DLD1 (cell line): ENCODE data around the gene NRXN3.

ENCODE experiments used
- in situ Hi-C: cut with HindIII; loops from 2 replicates; pipeline ENCODE4 v1.10.0; 2017; ENCODE audit warnings: low sequenced_read_pairs

NRXN3 gene

GRCh38 chr14:78767436-78767835 is 597.3 kb downstream of the NRXN3 start:
- in situ Hi-C loops, result no loop called here

DNA sequence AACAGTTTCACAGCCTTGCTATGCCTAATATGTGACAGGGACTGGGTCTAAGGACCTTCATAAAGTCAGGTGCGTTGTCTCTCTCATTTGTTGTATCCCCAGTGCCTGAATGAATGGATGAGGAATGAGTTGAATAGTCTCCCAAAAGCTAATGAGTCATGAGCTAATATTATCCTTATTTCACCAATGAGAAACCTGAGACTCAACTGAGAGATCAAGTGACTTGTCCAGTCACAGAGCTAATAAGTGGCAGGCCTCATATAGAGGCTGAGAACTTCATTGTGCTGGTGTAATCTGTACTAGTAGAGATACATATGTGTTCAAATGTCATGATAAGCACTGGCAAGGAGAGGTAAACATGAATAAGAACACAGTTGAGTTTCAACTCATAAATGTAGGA is 612.4 kb downstream of the NRXN3 start:
- in situ Hi-C loops, result no loop called here

DNA sequence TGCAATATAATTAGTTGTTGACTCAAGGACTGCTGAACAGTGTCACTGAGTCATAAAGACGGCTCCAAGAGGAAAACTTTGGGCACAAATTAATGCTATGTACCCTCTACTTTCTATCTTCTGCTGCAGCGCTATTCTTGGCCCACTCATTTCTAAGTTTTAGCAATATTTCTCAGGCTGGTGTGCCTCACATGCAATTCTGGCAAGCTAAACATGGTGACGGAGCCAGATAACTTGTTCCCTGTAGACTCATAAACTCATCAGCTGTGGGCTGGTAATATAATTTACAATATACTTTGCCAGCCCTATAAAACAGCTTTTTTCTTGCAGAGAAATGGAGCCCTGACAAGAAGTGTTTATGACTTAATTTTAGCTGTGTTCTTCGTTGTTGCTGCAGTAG is 615.1 kb downstream of the NRXN3 start:
- in situ Hi-C loops, result no loop called here

- in situ Hi-C loops, result no loop called here
Measured at GRCh38 chr14:78788467-78789360, 618.5 kb downstream of the NRXN3 start.

GRCh38 chr14:78790271-78790670 is 620.1 kb downstream of the NRXN3 start:
- in situ Hi-C loops, result no loop called here

- in situ Hi-C loops, result no loop called here
Measured at GRCh38 chr14:78798757-78799156, 628.6 kb downstream of the NRXN3 start.

DNA sequence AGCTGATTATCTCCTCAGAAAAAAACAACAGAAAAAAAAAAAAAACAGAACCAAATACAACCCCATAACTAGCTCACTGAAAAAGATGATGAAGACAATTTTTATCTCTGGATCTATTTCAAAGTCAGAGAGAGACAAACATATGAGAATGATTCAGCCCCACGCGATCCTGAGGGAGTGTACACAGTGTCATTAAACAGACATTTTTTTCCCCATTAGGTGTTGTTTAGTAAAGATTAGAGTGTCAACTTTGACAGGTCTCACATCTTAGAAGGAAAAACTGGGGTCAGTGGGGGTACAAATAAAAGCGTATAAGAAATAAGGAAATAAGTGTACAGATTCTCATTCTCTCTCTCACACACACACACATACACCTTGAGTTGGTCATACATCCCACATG is 635.4 kb downstream of the NRXN3 start:
- in situ Hi-C loops, result no loop called here

GRCh38 chr14:78823035-78823434 is 652.9 kb downstream of the NRXN3 start:
- in situ Hi-C loops, result no loop called here

DNA sequence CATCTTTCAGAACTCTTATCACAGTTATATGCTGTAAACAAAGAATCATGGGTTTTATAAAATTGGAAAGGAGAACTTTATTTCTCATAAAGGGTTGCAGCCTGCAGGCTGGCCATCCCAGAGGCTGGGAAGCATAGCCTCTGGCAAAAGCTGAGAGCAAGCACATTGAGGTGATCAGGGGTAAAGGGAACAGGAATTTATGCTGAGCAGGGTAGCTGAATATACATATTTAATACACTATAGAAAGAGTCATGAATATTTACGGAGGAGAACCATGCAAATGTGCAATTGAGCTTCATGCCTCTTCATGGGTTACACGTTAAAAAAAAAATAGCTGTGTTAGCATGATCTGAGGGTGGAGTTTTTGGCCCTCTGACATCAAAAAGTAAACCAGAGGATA is 653.3 kb downstream of the NRXN3 start:
- in situ Hi-C loops, result no loop called here

DNA sequence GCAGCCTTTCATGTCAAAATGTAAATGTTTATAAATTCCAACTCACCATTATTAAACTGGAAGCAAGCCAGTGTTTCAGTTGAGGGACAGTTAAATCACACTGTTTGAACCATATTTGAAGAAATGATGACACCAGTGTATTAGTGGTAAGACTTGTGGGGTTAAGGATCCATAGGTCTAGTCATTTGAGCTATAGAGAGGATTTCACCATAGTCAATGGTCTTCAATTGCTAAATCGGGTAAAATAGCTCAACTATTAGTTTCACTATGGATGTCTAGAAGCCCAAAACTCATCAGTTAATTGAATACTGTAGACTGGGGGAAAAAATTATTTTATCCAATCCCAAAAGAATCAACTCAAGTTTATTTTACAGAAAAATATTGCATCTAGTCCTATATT is 659.1 kb downstream of the NRXN3 start:
- in situ Hi-C loops, result no loop called here

GRCh38 chr14:78834766-78835451 is 664.7 kb downstream of the NRXN3 start:
- in situ Hi-C loops, result no loop called here

DNA sequence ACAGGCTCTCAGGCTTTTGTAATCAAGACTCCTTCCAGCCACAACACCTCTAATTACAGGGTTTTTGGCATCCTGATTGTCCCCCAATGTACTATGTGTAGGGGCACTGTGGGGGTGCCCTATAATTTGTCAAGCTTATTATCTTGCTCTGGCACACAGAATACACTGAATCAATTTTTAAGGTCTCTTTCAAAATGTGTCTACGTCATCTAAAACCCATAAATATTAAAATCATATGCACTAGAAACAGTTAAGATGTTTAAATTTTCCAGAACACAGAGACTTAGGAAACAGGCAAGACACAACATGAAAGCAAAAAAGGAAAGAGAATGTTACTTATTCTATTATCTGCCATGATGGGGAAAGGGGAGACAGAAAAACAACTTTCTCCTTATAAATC is 665.7 kb downstream of the NRXN3 start:
- in situ Hi-C loops, result no loop called here

DNA sequence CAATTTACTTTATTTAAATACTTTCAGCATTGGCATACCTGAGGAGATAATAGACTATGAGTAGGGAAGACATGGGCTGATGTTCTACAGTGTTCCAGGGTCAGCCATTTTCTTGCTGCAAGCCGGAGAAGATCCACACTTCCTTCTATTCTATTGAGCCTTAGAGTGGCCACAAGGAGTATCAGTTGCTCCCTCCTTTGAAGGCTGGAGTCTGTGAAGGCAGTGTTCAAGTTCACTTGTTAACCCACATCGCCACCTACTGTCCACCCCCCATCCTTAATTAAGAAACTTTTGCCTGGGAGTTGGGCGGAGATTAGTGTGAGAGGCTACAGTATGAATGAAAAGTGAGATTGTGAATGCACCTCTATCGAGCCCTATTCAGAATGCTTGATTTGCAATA is 666.6 kb downstream of the NRXN3 start:
- in situ Hi-C loops, result no loop called here

- in situ Hi-C loops, result no loop called here
Measured at GRCh38 chr14:78838959-78839358, 668.8 kb downstream of the NRXN3 start.

GRCh38 chr14:78840898-78841297 is 670.7 kb downstream of the NRXN3 start:
- in situ Hi-C loops, result no loop called here

DNA sequence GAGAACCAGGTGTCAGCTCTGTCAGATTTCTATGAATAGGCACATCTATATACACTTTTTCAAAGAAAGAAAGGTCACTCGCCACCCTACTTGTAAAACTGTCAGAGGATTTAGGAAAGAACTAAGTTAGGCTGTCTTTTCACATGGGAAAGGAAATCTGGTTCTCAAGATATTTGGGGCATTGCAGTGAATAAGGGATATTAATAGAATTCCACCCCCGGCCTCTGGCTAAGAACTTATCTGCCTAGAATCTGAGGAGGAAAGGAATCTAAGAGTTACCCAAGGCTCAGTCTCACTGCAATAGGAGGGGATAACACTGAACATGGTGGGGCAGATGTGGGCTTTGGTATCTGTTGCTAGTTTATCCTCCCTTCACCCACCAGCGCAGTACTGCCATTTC is 677.6 kb downstream of the NRXN3 start:
- in situ Hi-C loops, result no loop called here

DNA sequence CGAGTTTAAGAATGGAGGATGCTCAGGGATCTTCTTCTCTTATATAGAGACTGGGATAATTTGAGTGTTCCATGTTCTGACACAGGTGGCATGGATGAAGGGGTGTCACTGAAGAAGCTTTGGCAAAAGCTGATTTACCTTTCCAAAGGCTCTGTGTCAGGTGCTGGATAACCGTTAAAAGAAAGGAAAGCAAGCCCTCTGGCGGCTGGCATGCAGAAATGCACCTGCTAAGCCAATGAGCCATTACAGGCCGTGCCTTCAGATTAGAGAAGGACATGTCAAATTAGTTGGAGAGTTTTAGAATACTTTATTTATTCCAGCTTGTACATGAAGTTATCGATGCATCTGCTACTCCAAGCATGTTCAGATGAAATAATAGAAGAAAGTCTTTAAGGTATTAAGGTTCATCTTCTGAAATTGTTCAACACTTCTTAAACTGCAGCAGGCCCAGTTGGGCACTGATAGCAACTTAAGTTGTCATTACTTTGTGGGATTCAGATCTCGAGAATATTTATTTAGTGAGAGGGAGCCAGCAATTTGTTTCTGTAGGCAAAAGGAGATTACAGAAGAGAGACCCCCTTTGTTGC is 678.2 kb downstream of the NRXN3 start:
- in situ Hi-C loops, result no loop called here

DNA sequence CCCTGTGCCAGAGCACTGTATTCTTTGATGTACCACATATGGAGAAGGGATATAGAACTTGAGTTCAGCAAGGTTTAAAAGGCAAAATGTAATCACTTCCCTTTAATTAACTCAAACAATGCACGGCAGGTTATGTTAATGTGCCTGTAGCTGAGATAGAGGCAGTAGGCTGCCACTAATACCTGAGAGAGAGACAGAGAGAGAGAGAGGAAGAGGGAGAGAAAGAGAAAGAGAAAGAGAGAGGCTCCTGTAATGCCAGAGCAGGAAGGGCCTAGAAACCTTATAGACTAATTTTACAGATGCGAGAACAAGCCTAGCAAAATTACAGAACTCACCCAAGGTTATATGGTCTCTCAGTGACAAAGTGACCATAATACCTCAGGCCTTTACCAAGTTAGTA is 679.8 kb downstream of the NRXN3 start:
- in situ Hi-C loops, result no loop called here

GRCh38 chr14:78851189-78851588 is 681.0 kb downstream of the NRXN3 start:
- in situ Hi-C loops, result no loop called here

DNA sequence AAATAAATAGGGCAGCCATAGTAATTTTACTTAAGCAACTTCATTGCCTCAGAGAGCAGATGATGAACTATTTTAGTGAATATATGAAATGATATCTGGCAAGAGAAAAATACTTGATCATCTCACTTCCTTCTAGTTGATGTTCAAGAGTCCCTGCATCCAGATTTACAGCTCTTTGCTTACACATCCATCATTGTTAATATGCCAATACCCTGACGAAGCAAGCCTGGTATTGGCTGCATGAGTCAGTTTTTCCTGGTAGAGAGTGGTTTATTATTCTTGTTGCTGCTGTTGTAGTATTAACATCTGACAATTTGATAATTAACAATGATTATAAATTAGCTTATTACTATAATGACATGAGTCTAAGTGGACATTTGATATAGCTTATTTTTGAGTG is 681.9 kb downstream of the NRXN3 start:
- in situ Hi-C loops, result no loop called here

GRCh38 chr14:78857974-78858373 is 687.8 kb downstream of the NRXN3 start:
- in situ Hi-C loops, result no loop called here

GRCh38 chr14:78863143-78863542 is 693.0 kb downstream of the NRXN3 start:
- in situ Hi-C loops, result no loop called here
